HG03196 (cell line): Measurements from ENCODE around the gene DMPK.
A peak's percentile ranks its signal among the peaks of the same experiment; 100 is the strongest.
"Not testable (repeated sequence)": the region's sequence is repeated elsewhere in the genome, so short reads cannot be mapped to it uniquely, and the experiment has no call there.

Source experiments
- ATAC-seq: cut with Tn5 transposase; IDR thresholded peaks from one replicate; pipeline ENCODE4 v1.9.1; 2021; ENCODE audit not compliant: unreplicated experiment

Gene DMPK

DNA sequence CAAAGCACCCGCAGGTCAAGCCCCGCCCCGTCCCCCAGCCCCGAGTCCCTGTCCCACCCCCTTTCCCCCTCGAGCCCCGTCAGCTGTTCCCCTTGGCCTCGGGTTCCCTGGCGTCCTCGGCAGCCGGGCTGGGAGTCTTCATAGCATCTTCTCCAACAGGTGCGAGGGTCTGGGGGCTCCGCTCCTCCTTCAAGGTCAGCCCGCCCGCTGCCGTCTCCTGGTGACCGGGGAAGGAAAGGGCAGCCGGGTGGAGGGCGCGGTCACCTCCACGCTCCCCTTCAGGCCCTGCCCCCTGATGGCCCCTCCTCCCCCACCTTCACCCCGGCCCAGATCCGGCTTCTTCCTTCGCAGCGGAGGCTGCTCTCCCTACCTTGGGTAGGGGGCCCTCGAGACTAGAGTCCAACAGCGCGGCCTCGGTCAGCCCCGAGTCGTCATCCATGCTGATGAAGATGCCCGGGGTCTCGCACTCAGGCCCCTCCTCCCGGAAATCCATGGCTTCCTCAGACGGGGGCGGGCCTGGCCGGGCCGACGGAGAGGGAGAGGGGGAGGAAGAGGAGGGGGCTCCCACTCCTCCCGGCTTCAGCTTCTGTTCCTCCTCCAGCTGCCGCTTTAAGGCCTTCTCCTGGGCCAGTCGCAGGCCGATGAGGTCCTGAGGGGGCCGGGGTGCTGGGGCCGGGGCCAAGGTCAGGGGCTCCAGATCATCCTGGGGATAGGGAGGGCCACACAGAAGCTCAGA lies 33.4 kb upstream of the DMPK start:
- no peak for ATAC-seq

GRCh38 chr19:45814851-45815480 lies 32.7 kb upstream of the DMPK start, which contains the start of gene RSPH6A:
TSS of gene RSPH6A (minus strand) at chr19:45815308. CDS start at chr19:45815176, 132 bp downstream.
- no peak for ATAC-seq

DNA sequence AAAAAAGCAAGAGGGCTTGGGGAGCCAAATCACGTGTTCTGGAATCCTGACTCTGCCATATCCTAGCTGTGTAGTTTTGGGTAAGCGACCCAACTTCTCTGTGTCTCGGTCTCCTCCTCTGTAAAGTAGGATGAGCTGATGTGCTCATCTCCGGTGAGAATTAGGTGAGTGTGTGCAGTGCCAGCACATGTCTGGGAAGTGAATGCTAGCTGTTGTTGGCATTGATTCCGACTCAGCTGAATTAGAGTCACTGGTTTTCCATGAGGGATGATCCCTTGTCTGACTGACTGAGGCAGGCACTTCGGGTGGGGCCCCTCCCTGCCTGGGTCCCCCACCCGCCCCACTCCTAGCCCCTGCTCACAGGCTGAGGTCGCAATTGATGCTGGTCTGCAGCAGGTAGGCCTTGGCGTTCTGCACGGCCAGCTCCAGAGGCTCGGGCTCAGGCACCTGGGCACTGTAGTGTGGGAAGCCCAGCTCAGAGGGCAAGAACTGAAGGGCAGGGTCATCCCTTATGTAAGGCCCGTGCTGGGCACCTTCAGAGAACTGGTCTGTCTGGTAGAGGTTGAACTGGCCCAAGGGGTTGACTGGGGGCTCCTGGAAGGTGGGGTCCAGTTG lies 32.0 kb upstream of the DMPK start:
- ATAC-seq: no peak

DNA sequence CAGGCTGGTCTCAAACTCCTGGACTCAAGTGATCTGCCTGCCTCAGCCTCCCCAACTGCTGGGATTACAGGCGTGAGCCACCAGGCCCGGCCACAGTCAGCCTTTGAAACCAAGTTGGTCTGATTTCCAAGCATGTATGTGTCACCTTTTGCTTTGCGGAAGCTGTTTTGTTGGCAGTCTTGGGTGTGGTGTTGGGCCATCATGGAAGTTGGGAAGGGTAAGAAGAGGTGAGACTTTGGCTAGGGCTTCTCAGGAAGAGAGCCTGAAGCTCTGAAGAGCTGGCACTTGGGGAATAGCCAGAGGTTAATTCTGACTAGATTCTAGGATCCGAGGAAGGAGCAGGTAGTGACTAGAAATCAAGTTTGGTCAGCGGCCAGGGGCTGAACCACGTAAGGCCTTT lies 30.0 kb upstream of the DMPK start:
- no peak for ATAC-seq

DNA sequence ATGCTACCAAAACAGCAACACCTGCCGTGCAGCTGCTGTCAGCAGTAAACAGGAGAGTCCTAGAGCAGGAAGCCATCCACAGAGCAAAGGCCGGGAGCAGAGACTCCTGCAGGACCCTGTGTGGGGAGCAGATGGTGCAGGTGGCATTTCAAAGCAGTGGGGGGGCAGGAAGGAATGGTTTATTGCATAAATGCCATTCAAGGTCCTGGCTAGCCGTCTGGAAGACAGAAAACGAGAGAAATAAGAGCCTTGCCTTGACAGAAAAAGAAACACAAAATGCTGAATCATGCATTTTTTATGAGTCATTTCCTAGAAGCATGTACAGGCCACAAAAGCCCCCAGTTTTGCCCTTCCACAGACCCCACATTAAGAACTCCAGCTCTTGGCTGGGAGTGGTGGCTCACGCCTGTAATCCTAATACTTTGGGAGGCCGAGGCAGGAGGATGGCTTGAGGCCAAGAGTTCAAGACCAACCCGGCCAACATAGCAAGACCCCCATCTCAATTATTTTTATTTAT lies 27.4 kb upstream of the DMPK start:
- ATAC-seq: no peak

GRCh38 chr19:45805719-45806118 lies 23.4 kb upstream of the DMPK start:
- ATAC-seq: no peak

GRCh38 chr19:45804959-45805230 lies 22.6 kb upstream of the DMPK start:
- ATAC-seq: no peak

- ATAC-seq: no peak
Measured at GRCh38 chr19:45804140-45804958, 22.1 kb upstream of the DMPK start.

- ATAC-seq: no peak
Measured at GRCh38 chr19:45801603-45802175, 19.4 kb upstream of the DMPK start.

DNA sequence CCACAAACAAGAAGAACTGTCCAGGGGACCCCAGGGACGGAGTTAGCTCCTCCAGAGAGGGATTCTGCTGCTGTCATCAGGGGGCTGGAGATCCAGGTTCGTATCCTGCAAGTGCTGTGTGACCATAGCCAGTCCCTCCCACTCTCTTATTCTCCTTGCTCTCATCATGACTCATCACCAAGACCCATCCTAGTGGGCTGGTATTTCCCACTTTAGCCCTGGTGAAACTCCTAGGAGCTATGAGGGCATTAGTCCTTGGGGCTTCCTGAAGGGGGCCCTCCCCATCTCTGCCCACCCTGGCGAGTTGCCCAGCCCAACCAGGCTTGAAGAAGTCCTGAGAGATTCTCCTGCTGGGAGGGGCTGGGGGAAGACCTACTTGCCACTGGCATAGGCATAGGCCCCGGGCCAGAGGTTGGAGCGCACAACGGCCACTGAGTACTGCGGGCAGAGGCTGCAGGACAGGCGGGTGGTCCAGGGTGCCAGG lies 17.8 kb upstream of the DMPK start:
- no peak for ATAC-seq

- not testable (repeated sequence) for ATAC-seq
Measured at GRCh38 chr19:45799541-45799940, 17.3 kb upstream of the DMPK start.

- ATAC-seq: peak; percentile 61
Measured at GRCh38 chr19:45798995-45799517, 16.8 kb upstream of the DMPK start.

GRCh38 chr19:45794627-45795026 lies 12.3 kb upstream of the DMPK start:
- no peak for ATAC-seq

DNA sequence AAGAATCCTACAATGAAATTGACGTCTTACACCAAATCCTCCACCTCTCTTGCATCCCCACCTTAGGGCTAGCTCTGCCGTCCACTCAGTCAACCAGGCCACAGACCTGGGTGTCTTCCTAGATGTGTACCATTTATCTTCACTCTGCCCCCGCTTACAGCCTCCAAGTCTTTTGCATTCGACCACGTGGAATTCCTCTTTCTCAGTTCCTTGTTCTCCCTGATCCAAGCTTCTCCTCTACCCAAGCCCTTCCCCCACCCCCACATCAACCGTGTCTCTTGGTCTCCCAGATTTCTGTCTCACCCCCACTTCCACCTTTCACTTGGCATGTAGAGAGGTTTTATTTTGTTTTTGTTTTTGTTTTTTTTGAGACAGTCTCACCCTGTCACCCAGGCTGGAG lies 11.6 kb upstream of the DMPK start:
- no peak for ATAC-seq

DNA sequence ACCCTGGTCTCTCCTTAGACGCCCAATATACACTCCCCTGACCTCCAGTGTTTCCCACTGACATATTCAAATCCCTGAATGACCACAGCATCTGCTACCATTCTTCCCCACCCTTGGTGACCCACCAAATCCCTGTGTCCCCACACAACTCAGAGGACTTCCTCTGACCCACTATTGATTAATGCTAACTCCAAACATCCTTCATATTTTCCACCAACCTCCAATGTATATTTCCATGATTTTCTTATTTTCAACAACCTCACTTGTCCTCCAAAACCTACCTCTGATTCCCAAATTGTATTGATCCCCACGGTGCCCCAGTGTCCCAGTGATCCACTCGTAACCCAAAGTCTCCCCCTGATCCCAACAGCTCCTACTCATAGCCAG lies 10.9 kb upstream of the DMPK start:
- ATAC-seq: no peak

DNA sequence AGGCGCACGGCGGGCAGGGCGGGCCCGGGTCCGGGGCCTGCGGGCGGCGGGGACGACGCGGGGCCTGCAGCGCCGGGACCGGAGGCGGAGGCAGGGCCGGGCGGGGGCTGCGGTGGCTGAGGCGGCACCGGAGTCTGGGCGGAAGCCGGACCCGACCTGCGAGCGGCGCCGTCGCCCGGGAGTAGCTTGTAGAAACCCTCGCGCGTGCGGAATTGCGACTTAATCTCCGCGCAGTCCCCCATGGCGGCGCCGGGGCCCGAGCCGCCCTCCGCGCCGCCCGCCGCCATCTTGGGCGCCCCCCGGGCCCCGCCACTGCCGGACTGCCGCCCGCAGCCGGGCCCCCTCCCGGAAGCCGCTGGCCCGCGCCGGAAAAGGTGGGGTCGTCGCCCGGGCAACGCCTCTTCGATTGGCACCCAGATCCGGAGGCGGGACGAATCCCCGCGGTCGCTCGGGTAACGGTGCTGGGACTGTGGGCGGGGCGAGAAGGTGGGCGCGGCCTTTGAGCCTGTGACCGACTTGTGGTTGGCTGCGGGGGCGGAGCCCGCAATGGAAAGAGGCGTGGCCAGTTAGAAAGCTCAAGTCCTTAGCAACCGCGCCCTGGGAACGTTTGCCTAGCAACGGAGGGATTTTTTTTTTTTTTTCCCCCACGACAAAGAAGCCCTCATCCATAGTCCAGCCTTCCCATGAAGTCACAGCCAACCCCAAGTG lies 10.3 kb upstream of the DMPK start, which contains the start of gene DMWD:
Gene DMWD, minus strand, starts transcription at position 376 of the 708 bp plus-strand sequence. Its CDS starts 89 bp downstream, at position 287.
- peak; percentile 95 for ATAC-seq

DNA sequence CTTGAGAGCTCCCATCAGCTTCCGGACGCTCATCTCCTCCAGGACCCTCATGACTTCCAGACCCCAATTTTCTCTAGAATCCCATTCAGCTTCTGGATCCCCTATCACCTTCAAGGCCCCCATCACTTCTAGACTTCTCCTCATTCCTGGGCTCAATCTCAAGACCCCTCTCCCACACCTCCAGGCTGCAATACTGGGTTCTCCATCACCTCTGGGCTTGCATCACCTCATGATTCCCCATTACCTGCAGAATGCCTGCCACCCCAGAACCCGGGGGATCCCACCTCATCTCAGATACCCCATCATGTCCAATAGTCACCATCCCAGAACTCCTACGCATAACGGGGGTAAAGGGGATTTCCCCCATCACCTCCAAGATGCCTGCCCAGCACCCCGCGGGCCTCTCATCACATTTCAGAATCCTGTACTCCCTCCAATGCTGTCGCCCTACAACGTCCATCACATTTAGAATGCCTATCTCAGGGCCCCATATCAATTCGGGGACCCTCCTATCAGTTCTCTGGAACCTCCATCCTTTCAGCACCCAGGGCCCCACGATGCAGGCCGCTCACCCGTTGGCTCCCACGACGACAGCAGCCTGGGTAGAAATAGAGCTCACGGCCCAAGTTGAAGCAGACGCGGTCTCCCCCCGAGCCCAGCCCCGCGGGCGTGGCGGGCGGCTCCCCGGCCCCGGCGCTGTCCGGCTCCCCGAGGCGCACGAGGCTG lies 9.6 kb upstream of the DMPK start:
- peak; percentile 17 for ATAC-seq

DNA sequence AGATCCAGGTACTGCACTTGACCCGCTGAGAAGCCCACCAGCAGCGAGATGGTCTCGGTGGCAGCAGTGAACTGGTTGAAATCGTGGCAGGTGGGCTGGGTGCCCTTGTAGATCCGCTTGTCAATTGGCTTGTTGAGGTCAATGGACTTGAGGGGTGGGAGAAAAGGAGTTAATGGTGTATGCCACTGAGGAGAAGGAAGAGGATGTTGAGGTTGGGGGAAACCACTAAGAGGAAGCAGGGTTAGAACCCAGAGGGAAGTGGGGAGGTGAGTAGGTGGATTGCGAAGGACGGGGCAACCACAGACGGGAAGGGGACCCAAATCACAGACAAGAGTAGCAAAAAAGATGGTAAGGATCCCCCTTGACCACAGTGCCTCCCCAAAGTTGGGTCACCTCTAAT lies 8.7 kb upstream of the DMPK start:
- no peak for ATAC-seq
